WTC11 (cell line): Measurements from ENCODE around the gene NFATC1. TPM values are rescaled to one million over a fixed set of nuclear protein-coding genes. Genes with fewer than 3 reads are reported as not detected.

ENCODE experiments used
- ATAC-seq: fragments of 200-7000 bp; cut with Tn5 transposase; 2 replicates; pipeline ENCODE4 v1.10.0; 2021; ENCODE audit warnings: mild to moderate bottlenecking, moderate library complexity
- CTCF ChIA-PET: fragments of 300-600 bp; sonication (Branson Sonifier 250); formaldehyde crosslinking; loops from one replicate; lab custom pipeline; 2021; ENCODE audit warnings: antibody characterized with exemption; lab: Charles Lee
- POLR2A ChIA-PET: fragments of 350-600 bp; sonication (Branson Sonifier 250); formaldehyde crosslinking; loops from one replicate; lab custom pipeline; 2021; ENCODE audit warnings: antibody characterized with exemption; lab: Charles Lee
- DNase-seq: peaks from one replicate; pipeline ENCODE4 v3.0.0; 2021; ENCODE audit warnings: low spot score
- H3K27ac Mint-ChIP-seq: 2 replicates; pipeline ENCODE4 v1.8.0; 2021; ENCODE audit warnings: mixed read lengths
- H3K27me3 Mint-ChIP-seq: 2 replicates; pipeline ENCODE4 v1.8.0; 2021; ENCODE audit warnings: low read depth, mild to moderate bottlenecking, moderate library complexity, mixed read lengths
- H3K36me3 Mint-ChIP-seq: 2 replicates; pipeline ENCODE4 v1.8.0; 2021; ENCODE audit warnings: mixed read lengths
- H3K4me1 Mint-ChIP-seq: 2 replicates; pipeline ENCODE4 v1.8.0; 2022; ENCODE audit warnings: mixed read lengths
- H3K4me3 Mint-ChIP-seq: 2 replicates; pipeline ENCODE4 v1.8.0; 2021; ENCODE audit warnings: mild to moderate bottlenecking, moderate library complexity, mixed read lengths
- H3K9me3 Mint-ChIP-seq: 2 replicates; pipeline ENCODE4 v1.8.0; 2021; ENCODE audit warnings: mixed read lengths
- CDX4 ChIP-seq: fragments of 250-450 bp; sonication (Bioruptor Pico); IDR thresholded peaks from 2 replicates; pipeline ENCODE4 v1.9.0; 2021; ENCODE audit warnings: moderate library complexity, mild to moderate bottlenecking, inconsistent platforms, borderline replicate concordance
- CREB1 ChIP-seq: sonication (generic); formaldehyde crosslinking; IDR thresholded peaks from 2 replicates; pipeline ENCODE4 v1.8.0; 2023; ENCODE audit warnings: mild to moderate bottlenecking, missing genetic modification reagents
- EMX1 ChIP-seq: fragments of 250-450 bp; sonication (Bioruptor Pico); IDR thresholded peaks from 2 replicates; pipeline ENCODE4 v1.8.0; 2021; ENCODE audit warnings: mild to moderate bottlenecking
- ESRRA ChIP-seq: sonication (generic); formaldehyde crosslinking; IDR thresholded peaks from 2 replicates; pipeline ENCODE4 v1.8.1; 2022; ENCODE audit warnings: mild to moderate bottlenecking, missing genetic modification reagents, borderline replicate concordance
- ETV6 ChIP-seq: sonication (generic); formaldehyde crosslinking; IDR thresholded peaks from 2 replicates; pipeline ENCODE4 v1.8.1; 2022; ENCODE audit warnings: mild to moderate bottlenecking, missing genetic modification reagents
- FOXJ3 ChIP-seq: sonication (generic); formaldehyde crosslinking; IDR thresholded peaks from 2 replicates; pipeline ENCODE4 v1.9.0; 2021; ENCODE audit warnings: missing genetic modification reagents, mild to moderate bottlenecking, borderline replicate concordance
- GABPB1 ChIP-seq: sonication (generic); formaldehyde crosslinking; IDR thresholded peaks from 2 replicates; pipeline ENCODE4 v1.8.1; 2023; ENCODE audit warnings: mild to moderate bottlenecking, missing genetic modification reagents
- GRHL2 ChIP-seq: fragments of 250-450 bp; sonication (Bioruptor Pico); IDR thresholded peaks from 2 replicates; pipeline ENCODE4 v1.8.0; 2022; ENCODE audit warnings: mild to moderate bottlenecking, moderate library complexity; ENCODE audit not compliant: insufficient replicate concordance, severe bottlenecking
- GTF2I ChIP-seq: fragments of 250-450 bp; sonication (Bioruptor Pico); conservative IDR thresholded peaks from 2 replicates; pipeline ENCODE4 v1.4.0; 2021; ENCODE audit warnings: mild to moderate bottlenecking
- KAT7 ChIP-seq: sonication (generic); formaldehyde crosslinking; IDR thresholded peaks from 2 replicates; pipeline ENCODE4 v1.8.1; 2023; ENCODE audit warnings: missing genetic modification reagents, mild to moderate bottlenecking, borderline replicate concordance
- MYBL2 ChIP-seq: sonication (generic); formaldehyde crosslinking; IDR thresholded peaks from 2 replicates; pipeline ENCODE4 v1.8.1; 2023; ENCODE audit warnings: mild to moderate bottlenecking, moderate library complexity, missing genetic modification reagents
- NFATC4 ChIP-seq: fragments of 250-450 bp; sonication (Bioruptor Pico); IDR thresholded peaks from 2 replicates; pipeline ENCODE4 v1.9.0; 2021; ENCODE audit warnings: mild to moderate bottlenecking
- NFYB ChIP-seq: sonication (generic); formaldehyde crosslinking; conservative IDR thresholded peaks from 2 replicates; pipeline ENCODE4 v1.8.0; 2022; ENCODE audit warnings: low read depth, missing genetic modification reagents
- PRRX2 ChIP-seq: fragments of 250-450 bp; sonication (Bioruptor Pico); IDR thresholded peaks from 2 replicates; pipeline ENCODE4 v1.8.0; 2021; ENCODE audit warnings: mild to moderate bottlenecking
- RORB ChIP-seq: fragments of 250-450 bp; sonication (Bioruptor Pico); IDR thresholded peaks from 2 replicates; pipeline ENCODE4 v1.9.0; 2021; ENCODE audit warnings: mild to moderate bottlenecking
- SMAD4 ChIP-seq: sonication (generic); formaldehyde crosslinking; IDR thresholded peaks from 2 replicates; pipeline ENCODE4 v1.8.0; 2022; ENCODE audit warnings: mild to moderate bottlenecking, missing genetic modification reagents
- SP1 ChIP-seq: sonication (generic); formaldehyde crosslinking; conservative IDR thresholded peaks from 2 replicates; pipeline ENCODE4 v1.8.1; 2022; ENCODE audit warnings: missing genetic modification reagents
- TCF7 ChIP-seq: sonication (generic); formaldehyde crosslinking; IDR thresholded peaks from 2 replicates; pipeline ENCODE4 v1.8.0; 2022; ENCODE audit warnings: mild to moderate bottlenecking, low read depth, missing genetic modification reagents, moderate library complexity
- ZNF138 ChIP-seq: sonication (generic); formaldehyde crosslinking; conservative IDR thresholded peaks from 2 replicates; pipeline ENCODE4 v1.8.1; 2022; ENCODE audit warnings: mild to moderate bottlenecking, moderate library complexity, missing genetic modification reagents
- ZNF219 ChIP-seq: sonication (generic); formaldehyde crosslinking; IDR thresholded peaks from 2 replicates; pipeline ENCODE4 v1.8.0; 2023; ENCODE audit warnings: missing genetic modification reagents, mild to moderate bottlenecking, borderline replicate concordance
- ZNF263 ChIP-seq: sonication (generic); formaldehyde crosslinking; IDR thresholded peaks from 2 replicates; pipeline ENCODE4 v1.8.1; 2022; ENCODE audit warnings: low read depth, mild to moderate bottlenecking, moderate library complexity, missing genetic modification reagents
- ZNF532 ChIP-seq: fragments of 250-450 bp; sonication (Bioruptor Pico); IDR thresholded peaks from 2 replicates; pipeline ENCODE4 v1.9.0; 2021; ENCODE audit warnings: mild to moderate bottlenecking, borderline replicate concordance
- total RNA-seq: library from RNA; stranded (reverse); gene quantifications from 3 replicates; pipeline ENCODE4 v1.2.3, GENCODE V29; 2021
- TF ChIP-seq, protein P1 (sequence below): sonication (generic); formaldehyde crosslinking; IDR thresholded peaks from 2 replicates; pipeline ENCODE4 v1.8.0; 2022; ENCODE audit warnings: mild to moderate bottlenecking, missing genetic modification reagents
- TF ChIP-seq, protein P2 (sequence below): sonication (generic); formaldehyde crosslinking; IDR thresholded peaks from 2 replicates; pipeline ENCODE4 v1.8.1; 2023; ENCODE audit warnings: mild to moderate bottlenecking, moderate library complexity, missing genetic modification reagents
- TF ChIP-seq, protein P3 (sequence below): sonication (generic); formaldehyde crosslinking; conservative IDR thresholded peaks from 2 replicates; pipeline ENCODE4 v1.8.1; 2022; ENCODE audit warnings: mild to moderate bottlenecking, missing genetic modification reagents
- TF ChIP-seq, protein P4 (sequence below): sonication (generic); formaldehyde crosslinking; IDR thresholded peaks from 2 replicates; pipeline ENCODE4 v1.8.1; 2022; ENCODE audit warnings: missing genetic modification reagents, borderline replicate concordance

Gene NFATC1
- total RNA-seq, 1 experiment from 2014 or later: 20.2 TPM

DNA sequence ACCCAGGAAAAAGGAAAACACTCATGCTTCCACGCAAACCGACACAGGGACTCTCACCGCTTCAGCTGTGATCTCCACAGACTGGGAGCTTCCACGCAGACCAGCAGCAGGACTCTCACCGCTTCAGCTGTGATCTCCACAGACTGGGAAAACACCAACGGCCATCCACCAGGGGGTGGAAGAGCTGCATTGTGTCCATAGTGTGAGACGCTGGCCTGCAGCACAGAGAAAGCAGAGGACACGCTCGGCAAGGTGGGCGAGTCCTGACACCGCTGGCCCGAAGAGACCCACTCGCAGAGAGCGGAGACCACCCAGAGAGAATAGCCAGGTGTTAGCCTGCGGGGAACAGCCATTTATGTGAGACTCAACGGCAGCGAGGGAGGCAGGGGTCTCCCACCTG lies 42.5 kb upstream of the NFATC1 start:
- ATAC-seq (peak; percentile 89), DNase-seq (peak; percentile 44)
- ChIA-PET CTCF (interaction anchor here (0.6 to 1.1 kb wide), 2 partner anchors 17 to 25 kb away, joined by 3 read pairs; no protein-coding TSS in a partner anchor), POLR2A (no interaction called here)
- H3K4me3 Mint-ChIP-seq: no peak overlapping the region
- no peak overlapping the region for H3K27ac Mint-ChIP-seq
- no peaks in the 10 kb centered on the region for H3K4me1 Mint-ChIP-seq
- H3K27me3 Mint-ChIP-seq: no peaks in the 10 kb centered on the region
- 0 out of 2 replicates have a peak, but pooled peaks cover 2% of the 10 kb centered on the region for H3K36me3 Mint-ChIP-seq
- TF ChIP-seq RORB (CRISPR knock-in tag) (no peak), MYBL2 (CRISPR knock-in tag) (no peak), ZNF138 (no peak), GRHL2 (no peak), EMX1 (CRISPR knock-in tag) (no peak), SMAD4 (CRISPR knock-in tag) (no peak), SP1 (CRISPR knock-in tag) (no peak), ZNF532 (CRISPR knock-in tag) (no peak), CREB1 (no peak), NFYB (CRISPR knock-in tag) (no peak), ETV6 (CRISPR knock-in tag) (no peak), NFATC4 (CRISPR knock-in tag) (no peak)
- TF ChIP-seq, protein P1, sequence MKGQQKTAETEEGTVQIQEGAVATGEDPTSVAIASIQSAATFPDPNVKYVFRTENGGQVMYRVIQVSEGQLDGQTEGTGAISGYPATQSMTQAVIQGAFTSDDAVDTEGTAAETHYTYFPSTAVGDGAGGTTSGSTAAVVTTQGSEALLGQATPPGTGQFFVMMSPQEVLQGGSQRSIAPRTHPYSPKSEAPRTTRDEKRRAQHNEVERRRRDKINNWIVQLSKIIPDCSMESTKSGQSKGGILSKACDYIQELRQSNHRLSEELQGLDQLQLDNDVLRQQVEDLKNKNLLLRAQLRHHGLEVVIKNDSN (CRISPR knock-in tag): no peak
- TF ChIP-seq, protein P2, sequence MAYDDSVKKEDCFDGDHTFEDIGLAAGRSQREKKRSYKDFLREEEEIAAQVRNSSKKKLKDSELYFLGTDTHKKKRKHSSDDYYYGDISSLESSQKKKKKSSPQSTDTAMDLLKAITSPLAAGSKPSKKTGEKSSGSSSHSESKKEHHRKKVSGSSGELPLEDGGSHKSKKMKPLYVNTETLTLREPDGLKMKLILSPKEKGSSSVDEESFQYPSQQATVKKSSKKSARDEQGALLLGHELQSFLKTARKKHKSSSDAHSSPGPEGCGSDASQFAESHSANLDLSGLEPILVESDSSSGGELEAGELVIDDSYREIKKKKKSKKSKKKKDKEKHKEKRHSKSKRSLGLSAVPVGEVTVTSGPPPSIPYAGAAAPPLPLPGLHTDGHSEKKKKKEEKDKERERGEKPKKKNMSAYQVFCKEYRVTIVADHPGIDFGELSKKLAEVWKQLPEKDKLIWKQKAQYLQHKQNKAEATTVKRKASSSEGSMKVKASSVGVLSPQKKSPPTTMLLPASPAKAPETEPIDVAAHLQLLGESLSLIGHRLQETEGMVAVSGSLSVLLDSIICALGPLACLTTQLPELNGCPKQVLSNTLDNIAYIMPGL (CRISPR knock-in tag): no peak
- no peaks in the 10 kb centered on the region for H3K9me3 Mint-ChIP-seq

DNA sequence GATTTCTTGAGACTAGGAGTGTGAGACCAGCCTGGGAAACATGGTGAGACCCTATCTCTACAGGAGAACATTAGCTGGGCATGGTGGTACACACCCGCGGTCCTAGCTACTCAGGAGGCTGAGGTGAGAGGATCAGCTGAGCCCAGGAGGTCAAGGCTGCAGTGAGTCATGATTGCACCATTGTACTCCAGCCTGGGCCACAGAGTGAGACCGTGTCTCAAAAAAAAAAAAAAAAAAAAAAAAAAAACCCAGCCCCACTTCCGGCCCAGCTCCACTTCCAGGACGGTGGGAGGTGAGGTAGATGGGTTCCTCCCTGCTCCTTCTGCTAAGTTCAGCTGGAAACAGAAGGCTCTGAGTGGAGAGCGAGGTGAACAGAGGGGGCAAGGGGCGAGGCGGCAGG lies 41.4 kb upstream of the NFATC1 start:
- Mint-ChIP-seq H3K4me3 (no peak overlapping the region), H3K4me1 (no peaks in the 10 kb centered on the region), H3K9me3 (no peaks in the 10 kb centered on the region), H3K27me3 (no peaks in the 10 kb centered on the region), H3K36me3 (peaks cover 2% of the 10 kb centered on the region; the same call in 1 of the 2 replicates), H3K27ac (no peak overlapping the region)
- CTCF ChIA-PET: interaction anchor here (0.7 kb wide), 2 partner anchors 226 to 289 kb away, joined by 3 read pairs; no protein-coding TSS in a partner anchor
- POLR2A ChIA-PET: no interaction called here
- ATAC-seq: no peak
- TF ChIP-seq ZNF263 (CRISPR knock-in tag) (no peak), ZNF219 (no peak), CREB1 (no peak), GRHL2 (no peak), ESRRA (CRISPR knock-in tag) (no peak), PRRX2 (CRISPR knock-in tag) (no peak), GTF2I (CRISPR knock-in tag) (no peak), GABPB1 (CRISPR knock-in tag) (no peak), RORB (CRISPR knock-in tag) (no peak), CDX4 (CRISPR knock-in tag) (no peak), SMAD4 (CRISPR knock-in tag) (no peak), TCF7 (CRISPR knock-in tag) (no peak), KAT7 (CRISPR knock-in tag) (no peak), FOXJ3 (CRISPR knock-in tag) (no peak), EMX1 (CRISPR knock-in tag) (no peak)
- TF ChIP-seq, protein P3, sequence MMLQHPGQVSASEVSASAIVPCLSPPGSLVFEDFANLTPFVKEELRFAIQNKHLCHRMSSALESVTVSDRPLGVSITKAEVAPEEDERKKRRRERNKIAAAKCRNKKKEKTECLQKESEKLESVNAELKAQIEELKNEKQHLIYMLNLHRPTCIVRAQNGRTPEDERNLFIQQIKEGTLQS (CRISPR knock-in tag): no peak
- TF ChIP-seq, protein P4, sequence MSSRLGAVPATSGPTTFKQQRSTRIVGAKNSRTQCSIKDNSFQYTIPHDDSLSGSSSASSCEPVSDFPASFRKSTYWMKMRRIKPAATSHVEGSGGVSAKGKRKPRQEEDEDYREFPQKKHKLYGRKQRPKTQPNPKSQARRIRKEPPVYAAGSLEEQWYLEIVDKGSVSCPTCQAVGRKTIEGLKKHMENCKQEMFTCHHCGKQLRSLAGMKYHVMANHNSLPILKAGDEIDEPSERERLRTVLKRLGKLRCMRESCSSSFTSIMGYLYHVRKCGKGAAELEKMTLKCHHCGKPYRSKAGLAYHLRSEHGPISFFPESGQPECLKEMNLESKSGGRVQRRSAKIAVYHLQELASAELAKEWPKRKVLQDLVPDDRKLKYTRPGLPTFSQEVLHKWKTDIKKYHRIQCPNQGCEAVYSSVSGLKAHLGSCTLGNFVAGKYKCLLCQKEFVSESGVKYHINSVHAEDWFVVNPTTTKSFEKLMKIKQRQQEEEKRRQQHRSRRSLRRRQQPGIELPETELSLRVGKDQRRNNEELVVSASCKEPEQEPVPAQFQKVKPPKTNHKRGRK: no peak
- no peak for DNase-seq
